ENCODE results near the gene HSPD1.

HSPD1 gene

GRCh38 chr2:197517150-197517549 is 17.5 kb upstream of the HSPD1 start:
- ATAC-seq: no peak
- TF ChIP-seq CREB5 (CRISPR knock-in tag; IDR thresholded peaks at IDR 0.05; ENCODE audit: low read depth) (no peak), TCF4 (CRISPR knock-in tag; IDR thresholded peaks at IDR 0.05; ENCODE audit: borderline replicate concordance) (no peak), GLIS3 (CRISPR knock-in tag; IDR thresholded peaks at IDR 0.05) (no peak), ARNTL (CRISPR knock-in tag; IDR thresholded peaks at IDR 0.05; ENCODE audit: borderline replicate concordance, low read depth) (no peak), CSRNP3 (CRISPR knock-in tag; IDR thresholded peaks at IDR 0.05) (no peak), PPARA (CRISPR knock-in tag; IDR thresholded peaks at IDR 0.05; ENCODE audit: borderline replicate concordance) (no peak), TSHZ2 (CRISPR knock-in tag; IDR thresholded peaks at IDR 0.05) (no peak)

- peak; percentile 48 for ATAC-seq
- TF ChIP-seq TOX (CRISPR knock-in tag; IDR thresholded peaks at IDR 0.05; ENCODE audit: borderline replicate concordance) (no peak), CSRNP3 (CRISPR knock-in tag; IDR thresholded peaks at IDR 0.05) (no peak), SNAI2 (CRISPR knock-in tag; IDR thresholded peaks at IDR 0.05) (no peak), OSR1 (CRISPR knock-in tag; IDR thresholded peaks at IDR 0.05) (no peak), POU6F1 (CRISPR knock-in tag; IDR thresholded peaks at IDR 0.05; ENCODE audit: borderline replicate concordance, low read depth) (no peak), ZFP3 (CRISPR knock-in tag; IDR thresholded peaks at IDR 0.05) (no peak), ISL1 (CRISPR knock-in tag; IDR thresholded peaks at IDR 0.05) (no peak), ZNF565 (CRISPR knock-in tag; conservative IDR thresholded peaks at IDR 0.05; ENCODE audit: low read depth) (no peak), RARB (CRISPR knock-in tag; IDR thresholded peaks at IDR 0.05) (no peak), PATZ1 (CRISPR knock-in tag; IDR thresholded peaks at IDR 0.05; ENCODE audit: borderline replicate concordance) (no peak)
Observed at GRCh38 chr2:197516393-197516761, 16.7 kb upstream of the HSPD1 start.

- TF ChIP-seq ZFP3 (CRISPR knock-in tag; IDR thresholded peaks at IDR 0.05) (0 out of 2 replicates have a peak, but pooled peaks have one; percentile 31), ARNTL (CRISPR knock-in tag; IDR thresholded peaks at IDR 0.05; ENCODE audit: borderline replicate concordance, low read depth) (no peak)
- ATAC-seq: peak; percentile 95
Observed at GRCh38 chr2:197515739-197516392, 16.2 kb upstream of the HSPD1 start, which contains the start of gene MOB4. MOB4 (plus strand) TSS chr2:197516066; CDS start chr2:197516087, 21 bp downstream.

Data from SK-N-SH treated with all-trans-retinoic acid at 6 μM for 48 hours (cell line).